PC-3 (cell line): ENCODE measurements around the gene PRKAR1A. TPM values are rescaled to one million over a fixed set of nuclear protein-coding genes. Genes with fewer than 3 reads are reported as not detected.

Source experiments
- ATAC-seq: fragments of 200-7000 bp; cut with Tn5 transposase; 2 replicates; pipeline ENCODE4 v1.9.1; 2020; ENCODE audit warnings: mild to moderate bottlenecking, moderate library complexity
- BruUV-seq: library from RNA; stranded (reverse); fragments of 400-500 nt; replicated peaks from 2 replicates; lab custom pipeline; 2021; lab: Mats Ljungman, UMichigan
- CTCF ChIA-PET: fragments of 300-600 bp; sonication (Branson Sonifier 250); formaldehyde crosslinking; loops from one replicate; lab custom pipeline; 2022; ENCODE audit warnings: antibody characterized with exemption; lab: Charles Lee
- POLR2A ChIA-PET: fragments of 300-600 bp; sonication (Branson Sonifier 250); formaldehyde crosslinking; loops from one replicate; lab custom pipeline; 2022; ENCODE audit warnings: antibody characterized with exemption; ENCODE audit not compliant: unreplicated experiment; lab: Charles Lee
- DNase-seq: peaks from one replicate; pipeline ENCODE4 v3.0.0-alpha.2; 2015
- H2AFZ ChIP-seq: fragments of 300-600 bp; sonication (generic); 2 replicates; pipeline ENCODE4 v1.6.0; 2016; ENCODE audit warnings: antibody characterized with exemption, low read length
- H3F3A ChIP-seq: fragments of 300-600 bp; sonication (generic); one replicate; pipeline ENCODE4 v1.6.0; 2017; ENCODE audit warnings: antibody characterized with exemption, low read length, control low read depth, mild to moderate bottlenecking; ENCODE audit not compliant: unreplicated experiment
- H3K27ac ChIP-seq: fragments of 300-600 bp; sonication (generic); 2 replicates; pipeline ENCODE4 v1.5.1; 2016; ENCODE audit warnings: mild to moderate bottlenecking, low read length
- H3K27me3 ChIP-seq: fragments of 300-600 bp; sonication (generic); 2 replicates; pipeline ENCODE4 v1.6.1; 2016; ENCODE audit warnings: low read length, mixed read lengths
- H3K36me3 ChIP-seq: fragments of 300-600 bp; sonication (generic); 2 replicates; pipeline ENCODE4 v1.6.1; 2016; ENCODE audit warnings: low read depth, mixed run types, low read length, mixed read lengths
- H3K4me1 ChIP-seq: fragments of 300-600 bp; sonication (generic); 2 replicates; pipeline ENCODE4 v1.5.1; 2016; ENCODE audit warnings: low read length; ENCODE audit not compliant: insufficient read depth
- H3K4me2 ChIP-seq: fragments of 300-600 bp; sonication (generic); 2 replicates; pipeline ENCODE4 v1.6.0; 2016; ENCODE audit warnings: low read length
- H3K4me3 ChIP-seq: fragments of 300-600 bp; sonication (generic); 2 replicates; pipeline ENCODE4 v1.5.1; 2016; ENCODE audit warnings: mild to moderate bottlenecking, low read length, mixed read lengths
- H3K79me2 ChIP-seq: fragments of 300-600 bp; sonication (generic); 2 replicates; pipeline ENCODE4 v1.6.1; 2017; ENCODE audit warnings: low read length, mixed read lengths
- H3K9ac ChIP-seq: fragments of 300-600 bp; sonication (generic); 2 replicates; pipeline ENCODE4 v1.6.0; 2016; ENCODE audit warnings: mild to moderate bottlenecking, low read length
- H3K9me2 ChIP-seq: fragments of 300-600 bp; sonication (generic); replicated peaks from 2 replicates; pipeline ENCODE4 v1.6.1; 2016; ENCODE audit warnings: mixed run types, low read length, mixed read lengths
- H3K9me3 ChIP-seq: fragments of 300-600 bp; sonication (generic); 2 replicates; pipeline ENCODE4 v1.6.1; 2016; ENCODE audit warnings: low read length, mixed read lengths
- H4K20me1 ChIP-seq: fragments of 300-600 bp; sonication (generic); 2 replicates; pipeline ENCODE4 v1.6.1; 2016; ENCODE audit warnings: low read length, mixed read lengths
- EZH2 ChIP-seq: fragments of 300-600 bp; sonication (generic); IDR thresholded peaks from one replicate; pipeline ENCODE4 v1.6.1; 2017; ENCODE audit warnings: antibody characterized with exemption, mild to moderate bottlenecking, low read length; ENCODE audit not compliant: unreplicated experiment
- EZH2phosphoT487 ChIP-seq: fragments of 300-600 bp; sonication (generic); IDR thresholded peaks from 2 replicates; pipeline ENCODE4 v1.6.1; 2018; ENCODE audit warnings: mild to moderate bottlenecking, antibody characterized with exemption, low read length, borderline replicate concordance
- intact Hi-C: fragments of 100-400 bp; cut with micrococcal nuclease; formaldehyde crosslinking; loops from 2 replicates; pipeline ENCODE4 v1.9.0; 2023
- total RNA-seq: library from RNA; depleted of rRNA; stranded (reverse); fragments of >200 nt; gene quantifications from 2 replicates; pipeline ENCODE4 v1.2.3, GENCODE V29; 2014
- TF ChIP-seq, protein P1 (sequence below): fragments of 300-600 bp; sonication (generic); conservative IDR thresholded peaks from 2 replicates; pipeline ENCODE4 v1.5.1; 2017; ENCODE audit warnings: antibody characterized with exemption, low read depth, mild to moderate bottlenecking, low read length

PRKAR1A gene
- total RNA-seq, 1 experiment from 2014 or later: 214 TPM

DNA sequence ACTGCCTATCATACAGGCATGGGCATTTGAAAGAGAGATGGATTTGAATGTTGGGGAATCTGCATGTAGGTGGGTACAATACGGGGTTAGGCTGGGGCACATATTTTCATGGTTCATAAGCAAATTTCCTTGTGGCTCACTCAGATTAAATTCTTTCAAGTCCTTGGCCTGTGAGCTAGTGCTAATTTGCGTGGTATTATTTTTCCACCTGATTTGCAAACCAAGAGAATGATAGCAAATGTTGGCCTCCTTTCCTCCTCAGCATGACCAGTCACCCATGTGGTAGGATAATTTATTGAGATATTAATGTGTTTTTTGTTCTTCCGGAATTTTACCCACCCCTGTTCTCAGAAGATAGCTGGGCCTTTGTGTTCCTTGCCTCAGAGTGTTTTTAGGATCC is 66.0 kb downstream of the PRKAR1A start:
- Histone ChIP-seq H3K27me3 (no peaks in the 10 kb centered on the region), H3K79me2 (no peaks in the 10 kb centered on the region), H3K27ac (no peak overlapping the region), H2AFZ (no peak overlapping the region), H3K4me2 (no peak overlapping the region), H3K9me3 (no peaks in the 10 kb centered on the region), H3K4me3 (no peak overlapping the region), H3K4me1 (no peaks in the 10 kb centered on the region), H3K9me2 (no peaks in the 10 kb centered on the region; the same call in 1 of the 2 replicates), H3K9ac (no peak overlapping the region), H3F3A (no peaks in the 10 kb centered on the region), H4K20me1 (no peaks in the 10 kb centered on the region), H3K36me3 (no peaks in the 10 kb centered on the region)
- ChIA-PET CTCF (no interaction called here), POLR2A (no interaction called here)
- DNase-seq (no peak), ATAC-seq (no peak)
- TF ChIP-seq EZH2: no peak
- TF ChIP-seq, protein P1, sequence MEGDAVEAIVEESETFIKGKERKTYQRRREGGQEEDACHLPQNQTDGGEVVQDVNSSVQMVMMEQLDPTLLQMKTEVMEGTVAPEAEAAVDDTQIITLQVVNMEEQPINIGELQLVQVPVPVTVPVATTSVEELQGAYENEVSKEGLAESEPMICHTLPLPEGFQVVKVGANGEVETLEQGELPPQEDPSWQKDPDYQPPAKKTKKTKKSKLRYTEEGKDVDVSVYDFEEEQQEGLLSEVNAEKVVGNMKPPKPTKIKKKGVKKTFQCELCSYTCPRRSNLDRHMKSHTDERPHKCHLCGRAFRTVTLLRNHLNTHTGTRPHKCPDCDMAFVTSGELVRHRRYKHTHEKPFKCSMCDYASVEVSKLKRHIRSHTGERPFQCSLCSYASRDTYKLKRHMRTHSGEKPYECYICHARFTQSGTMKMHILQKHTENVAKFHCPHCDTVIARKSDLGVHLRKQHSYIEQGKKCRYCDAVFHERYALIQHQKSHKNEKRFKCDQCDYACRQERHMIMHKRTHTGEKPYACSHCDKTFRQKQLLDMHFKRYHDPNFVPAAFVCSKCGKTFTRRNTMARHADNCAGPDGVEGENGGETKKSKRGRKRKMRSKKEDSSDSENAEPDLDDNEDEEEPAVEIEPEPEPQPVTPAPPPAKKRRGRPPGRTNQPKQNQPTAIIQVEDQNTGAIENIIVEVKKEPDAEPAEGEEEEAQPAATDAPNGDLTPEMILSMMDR: no peak
- TF ChIP-seq EZH2phosphoT487: no peak
- intact Hi-C loops: no loop called here
- no TSS peak for BruUV-seq

DNA sequence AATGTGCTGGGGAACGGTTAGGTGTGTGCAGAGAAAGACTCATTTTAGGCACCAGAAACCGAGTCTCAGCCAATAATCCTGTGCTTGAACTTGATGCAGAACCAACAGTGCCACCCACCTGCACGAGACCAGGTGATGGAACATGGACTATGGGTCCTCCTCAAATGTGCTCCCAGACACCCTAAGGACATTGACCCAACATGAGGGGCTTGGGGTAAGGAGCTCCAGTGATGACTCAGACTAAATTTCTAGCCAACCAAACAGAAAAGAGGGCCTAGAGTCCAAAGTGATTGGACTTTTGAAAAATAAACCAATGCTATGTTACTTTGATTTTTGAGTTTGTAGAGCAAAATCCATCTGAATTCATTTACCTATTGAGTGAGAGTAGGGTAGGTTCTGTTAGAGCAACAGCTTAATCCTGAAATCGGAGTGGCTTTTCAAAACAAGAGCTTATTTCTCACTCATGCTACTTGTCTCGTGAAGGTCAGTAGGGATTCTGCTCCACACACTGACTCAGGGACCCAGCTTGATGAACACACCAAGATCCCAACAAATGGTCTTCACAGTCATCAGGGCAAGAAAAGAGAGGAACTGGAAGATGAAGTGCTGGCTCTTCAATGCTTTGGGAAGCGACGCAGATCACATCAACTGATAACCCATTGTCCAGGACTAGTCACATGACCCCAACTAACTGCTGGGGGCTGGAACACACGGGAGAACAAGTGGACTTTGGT is 67.1 kb downstream of the PRKAR1A start:
- no peaks in the 10 kb centered on the region; the same call in 1 of the 2 replicates for H3K9me2 ChIP-seq
- H3K4me1 ChIP-seq: no peaks in the 10 kb centered on the region
- no peaks in the 10 kb centered on the region for H3K36me3 ChIP-seq
- BruUV-seq: no TSS peak
- no peak overlapping the region for H3K4me3 ChIP-seq
- H2AFZ ChIP-seq: no peak overlapping the region
- intact Hi-C loops: no loop called here
- H3K79me2 ChIP-seq: no peaks in the 10 kb centered on the region
- no peak overlapping the region for H3K9ac ChIP-seq
- CTCF ChIA-PET: no interaction called here
- no peak overlapping the region for H3K4me2 ChIP-seq
- H3F3A ChIP-seq: no peaks in the 10 kb centered on the region
- DNase-seq: no peak
- POLR2A ChIA-PET: interaction anchor here (0.7 kb wide), 1 partner anchor 64 kb away, joined by 5 read pairs; no protein-coding TSS in a partner anchor
- TF ChIP-seq EZH2phosphoT487: no peak
- TF ChIP-seq, protein P1: no peak
- ATAC-seq: no peak
- H3K27ac ChIP-seq: no peak overlapping the region
- no peaks in the 10 kb centered on the region for H4K20me1 ChIP-seq
- no peaks in the 10 kb centered on the region for H3K9me3 ChIP-seq
- no peaks in the 10 kb centered on the region for H3K27me3 ChIP-seq

DNA sequence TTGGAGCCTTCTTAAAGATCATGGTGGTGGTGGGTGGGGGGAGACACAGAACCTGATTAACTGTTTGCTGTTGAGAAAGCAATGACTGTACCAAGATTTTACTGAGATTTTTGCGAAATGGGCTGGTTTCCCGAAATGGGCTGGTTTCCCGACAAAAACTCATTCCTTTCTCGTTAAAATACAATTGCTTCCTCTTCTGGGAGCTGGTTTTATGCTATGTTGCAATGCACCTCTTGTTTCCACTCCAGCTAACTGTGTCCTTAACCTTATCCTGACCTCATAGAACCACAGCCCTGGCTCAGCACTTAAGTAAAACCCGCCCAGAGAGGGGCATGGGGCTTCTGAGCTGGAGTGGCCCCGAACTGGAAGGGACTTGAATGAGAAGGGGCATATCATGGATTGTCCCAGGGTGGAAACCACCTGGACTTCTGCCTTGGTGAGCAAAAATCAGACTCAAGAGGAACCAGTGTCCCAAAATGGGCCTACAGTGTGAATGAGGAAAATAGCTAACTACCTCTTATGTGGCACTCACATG is 68.1 kb downstream of the PRKAR1A start:
- BruUV-seq: no TSS peak
- no peaks in the 10 kb centered on the region for H3K36me3 ChIP-seq
- no peak overlapping the region for H2AFZ ChIP-seq
- no peaks in the 10 kb centered on the region for H3K27me3 ChIP-seq
- H3K27ac ChIP-seq: no peak overlapping the region
- no peak overlapping the region for H3K4me3 ChIP-seq
- ChIA-PET CTCF (no interaction called here), POLR2A (no interaction called here)
- no peak for ATAC-seq
- H4K20me1 ChIP-seq: no peaks in the 10 kb centered on the region
- H3K9me2 ChIP-seq: no peaks in the 10 kb centered on the region; the same call in 1 of the 2 replicates
- no peak for DNase-seq
- no peaks in the 10 kb centered on the region for H3K4me1 ChIP-seq
- H3K79me2 ChIP-seq: no peaks in the 10 kb centered on the region
- no peak overlapping the region for H3K9ac ChIP-seq
- TF ChIP-seq EZH2: no peak
- TF ChIP-seq, protein P1: no peak
- no peak for TF ChIP-seq EZH2phosphoT487
- no peak overlapping the region for H3K4me2 ChIP-seq
- H3F3A ChIP-seq: no peaks in the 10 kb centered on the region
- intact Hi-C loops: no loop called here
- no peaks in the 10 kb centered on the region for H3K9me3 ChIP-seq
